Globus pallidus (tissue), 1 donor: ENCODE data around the gene CAPN8.

Experiments
- DNase-seq: peaks from one replicate; pipeline ENCODE4 v3.0.0-alpha.2; 2015; ENCODE audit warnings: low spot score

Gene CAPN8

DNA sequence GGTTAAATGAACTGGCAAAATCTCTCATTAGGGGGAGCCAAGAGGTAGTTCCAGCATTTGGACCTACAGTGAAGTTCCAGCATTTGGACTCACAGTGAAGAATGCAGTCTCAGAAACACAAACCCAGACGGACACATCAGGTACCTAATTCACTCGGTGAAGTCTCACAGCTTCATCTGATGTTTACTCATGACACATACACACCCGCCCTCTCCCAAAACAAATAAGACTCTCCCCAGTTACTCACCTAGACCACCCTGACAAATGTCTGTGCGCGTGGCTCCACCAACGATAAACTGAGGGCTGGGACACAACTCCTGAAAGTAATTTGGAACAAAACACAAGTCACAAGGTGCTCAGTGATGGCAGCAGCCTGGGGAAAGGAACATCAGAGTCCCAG lies 11.4 kb downstream of the CAPN8 start:
- DNase-seq: no peak

DNA sequence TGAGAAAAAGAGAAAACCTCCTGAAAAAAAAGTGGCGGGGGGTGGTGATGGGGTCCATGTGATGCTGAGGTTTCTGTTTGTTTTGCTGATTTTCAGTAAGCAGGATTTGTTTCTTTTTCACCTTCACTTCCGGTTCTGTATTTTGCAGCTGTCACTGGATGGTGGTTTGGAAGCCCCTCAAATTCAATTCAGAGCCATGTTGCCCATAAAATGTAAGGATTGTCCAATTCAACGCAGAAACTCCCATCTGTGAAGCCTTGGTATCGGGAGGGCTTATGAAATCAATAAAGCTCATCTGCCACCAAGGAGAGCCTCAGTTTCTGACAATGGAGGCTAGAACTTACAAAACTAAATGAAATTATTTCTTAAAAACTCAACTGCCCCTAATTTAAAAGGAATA lies 12.1 kb downstream of the CAPN8 start:
- DNase-seq: no peak

DNA sequence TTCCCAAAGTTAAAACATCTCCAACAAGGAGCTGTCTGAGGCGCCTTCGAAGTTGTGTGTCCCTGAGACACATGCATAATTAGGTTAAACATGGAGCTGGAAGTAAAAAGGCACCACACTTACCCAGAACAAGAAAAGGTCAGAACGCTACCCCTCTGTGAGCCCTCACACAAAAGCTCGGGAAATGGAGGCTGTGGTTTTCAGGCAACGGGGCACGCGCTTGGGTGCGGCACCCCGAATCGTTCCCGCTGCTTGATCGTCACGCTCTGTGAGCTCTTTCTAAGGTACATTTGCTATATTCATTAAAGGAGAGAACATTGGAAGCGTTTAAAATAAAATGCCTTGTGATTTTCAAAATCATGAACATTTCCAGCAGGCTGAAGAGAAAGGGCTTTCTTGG lies 12.5 kb downstream of the CAPN8 start:
- peak; percentile 3 for DNase-seq

DNA sequence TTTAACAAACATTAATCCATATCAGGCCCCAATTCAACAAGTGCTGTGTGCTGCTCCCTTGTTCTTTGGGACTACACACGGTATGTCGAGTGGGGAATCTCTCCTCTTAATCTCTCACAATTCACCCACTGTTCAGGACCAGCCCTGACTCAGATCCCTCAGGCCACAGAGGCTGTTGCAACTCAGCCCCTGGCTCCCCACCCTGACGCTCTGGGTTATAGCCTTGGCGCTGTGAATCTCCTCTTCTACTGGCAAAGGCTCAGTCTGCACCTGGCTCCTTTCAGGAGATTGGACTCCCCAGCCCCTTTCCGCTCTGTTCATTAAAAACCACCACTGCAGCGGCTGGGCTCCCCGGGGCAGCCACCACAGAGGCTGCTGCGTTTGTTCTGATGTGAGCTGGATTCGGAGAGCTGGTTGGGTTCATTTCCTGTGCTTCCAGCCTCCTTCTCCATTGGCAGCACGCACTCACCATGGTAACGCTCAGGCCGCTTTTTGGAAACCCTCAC lies 13.0 kb downstream of the CAPN8 start:
- peak; percentile 9 for DNase-seq

DNA sequence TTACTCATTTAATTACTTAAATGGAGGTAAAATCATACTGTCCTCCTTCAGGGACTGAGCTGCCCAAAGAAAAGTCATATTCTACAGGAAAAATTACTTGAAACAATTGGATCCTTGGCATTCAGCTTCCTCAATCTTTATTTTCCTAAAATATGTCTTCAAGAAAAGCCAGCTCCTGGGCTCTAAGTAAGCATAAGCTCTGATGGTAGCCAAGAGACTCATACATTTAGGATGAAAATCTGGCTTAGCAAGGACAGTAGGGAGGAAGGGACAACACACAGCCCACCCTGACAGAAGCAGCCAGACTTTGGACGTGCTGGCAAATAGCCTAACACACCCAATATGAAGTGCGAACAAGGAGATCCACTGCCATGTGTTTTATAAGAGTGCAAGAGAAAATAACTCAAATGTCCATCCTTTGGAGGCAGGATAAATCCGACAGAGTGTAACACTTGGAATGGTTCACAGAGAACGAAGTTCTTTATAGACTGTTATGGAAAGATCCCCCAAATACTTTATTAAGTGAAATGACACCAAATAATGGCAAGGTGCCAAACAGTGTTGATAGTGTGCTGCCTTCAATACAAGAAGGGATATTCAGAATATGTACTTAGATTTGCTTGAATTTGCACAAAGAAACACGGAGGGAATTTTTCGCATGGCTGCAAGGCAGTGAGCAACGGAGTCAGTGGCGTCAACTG lies 14.1 kb downstream of the CAPN8 start:
- DNase-seq: no peak

DNA sequence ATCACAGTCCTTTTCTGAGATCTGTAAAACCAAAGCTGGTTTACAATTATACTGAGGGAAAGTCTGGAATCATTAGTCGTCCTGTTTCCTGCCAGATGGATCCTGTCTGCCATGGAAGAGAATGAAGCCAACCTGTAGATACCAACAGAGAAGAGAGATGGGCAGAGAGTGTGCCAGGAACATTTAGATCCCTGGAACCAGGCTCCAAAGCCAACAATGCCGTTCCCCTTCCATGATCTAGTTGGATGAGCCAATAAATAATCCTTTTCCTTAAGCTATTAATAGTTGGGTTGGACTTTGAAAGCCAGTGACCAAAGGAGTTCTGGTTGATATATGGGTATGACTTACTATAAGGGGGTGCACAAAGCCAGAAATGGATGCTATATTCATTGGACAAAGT lies 15.0 kb downstream of the CAPN8 start:
- DNase-seq: no peak

DNA sequence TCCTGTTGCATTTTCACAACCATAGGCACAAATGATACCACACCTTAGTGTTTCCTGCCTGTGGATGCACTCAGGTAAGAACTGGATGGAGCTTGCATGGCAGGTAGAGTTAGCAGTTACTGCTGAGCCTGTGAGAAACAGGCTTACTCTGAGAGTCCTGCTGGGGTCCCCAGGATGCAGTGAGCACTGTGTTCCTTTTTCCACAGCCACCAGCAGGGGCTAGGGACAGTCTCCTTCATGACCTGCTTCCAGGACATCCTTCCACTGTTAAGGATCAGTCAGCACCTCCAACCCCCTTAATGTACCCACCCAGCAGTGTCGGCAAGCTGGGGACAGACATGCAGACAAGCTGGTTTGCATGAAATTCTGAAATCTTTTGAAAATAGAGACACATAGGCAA lies 16.3 kb downstream of the CAPN8 start:
- no peak for DNase-seq

DNA sequence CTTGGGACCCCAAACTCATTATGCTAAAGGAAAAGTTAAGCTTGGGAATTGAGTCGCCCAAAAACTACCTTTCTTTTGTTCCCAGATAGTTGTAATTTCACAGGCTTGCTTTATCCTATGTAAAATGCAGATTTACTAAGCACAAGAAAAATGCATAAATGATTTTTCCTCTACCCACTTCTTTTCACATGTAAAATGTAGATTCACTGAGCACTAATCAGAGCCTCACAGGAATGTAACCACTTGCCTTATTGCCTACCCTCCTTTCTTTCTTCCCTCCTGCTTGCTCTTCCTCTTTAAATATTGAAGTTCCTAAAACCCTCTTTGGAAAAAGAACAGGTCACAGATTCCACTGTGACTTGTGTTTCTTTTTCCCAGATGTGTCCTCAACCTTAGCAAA lies 18.3 kb downstream of the CAPN8 start:
- no peak for DNase-seq

DNA sequence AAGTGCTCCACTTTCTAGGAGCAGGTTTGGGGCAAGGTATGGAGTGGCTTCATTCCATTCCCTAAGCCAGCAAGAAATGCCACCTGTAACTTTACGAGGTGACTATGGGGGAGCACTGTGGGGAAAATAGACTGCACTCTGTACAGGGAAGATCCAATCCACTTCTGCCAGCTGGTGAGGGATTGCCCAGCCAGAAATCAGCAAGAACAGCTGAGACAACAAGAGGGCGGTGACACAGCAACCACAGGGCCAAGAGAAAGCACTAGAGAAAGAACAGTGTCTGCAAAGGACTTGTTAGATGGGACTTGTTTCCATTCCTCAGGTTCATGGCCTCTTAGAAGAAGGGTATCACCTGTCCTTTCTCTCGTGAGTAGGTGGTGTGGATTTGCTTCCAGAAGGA lies 19.6 kb downstream of the CAPN8 start:
- DNase-seq: no peak

DNA sequence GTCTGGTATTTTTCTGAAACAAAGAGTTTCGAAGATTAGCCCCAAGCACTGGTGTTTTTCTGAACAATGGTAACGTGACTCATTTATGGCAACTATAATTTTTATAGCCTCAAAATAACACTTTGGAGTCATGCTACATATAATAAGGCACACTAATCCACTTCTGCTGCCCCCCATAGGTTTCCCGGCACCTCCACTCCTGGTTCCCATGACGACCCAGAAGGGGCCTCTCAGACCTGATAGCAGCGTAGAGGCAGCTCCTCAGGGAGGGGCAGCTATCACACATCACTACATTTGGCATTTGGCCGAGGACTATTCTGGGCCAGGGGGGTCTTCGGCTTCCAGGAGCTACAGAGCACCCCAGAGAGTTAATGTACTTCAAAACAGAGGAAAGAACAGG lies 23.3 kb downstream of the CAPN8 start:
- DNase-seq: no peak

DNA sequence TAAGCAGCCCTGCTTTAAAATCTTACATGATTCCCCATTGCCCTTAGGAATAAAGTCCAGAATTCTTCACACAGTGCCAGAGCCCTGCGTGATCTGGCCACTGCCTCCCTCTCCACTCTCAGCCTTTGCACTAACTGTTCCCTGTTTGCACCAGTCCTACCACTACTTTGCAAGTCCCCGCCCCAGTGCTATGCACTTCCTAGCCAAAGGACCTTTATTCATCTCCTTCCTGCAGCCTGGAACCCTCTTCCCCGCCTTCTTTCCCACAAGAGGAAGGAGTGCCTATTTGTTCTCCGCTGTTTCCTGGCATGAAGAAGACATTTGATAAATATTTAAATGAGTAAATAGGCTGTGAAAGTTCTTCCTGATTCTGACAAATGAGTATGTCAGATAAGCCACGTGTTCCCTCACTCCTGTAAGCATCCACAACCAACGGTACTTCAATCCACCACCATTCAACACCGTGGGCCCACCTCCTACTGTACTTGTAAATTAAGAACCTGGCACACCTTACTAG lies 23.9 kb downstream of the CAPN8 start:
- DNase-seq: no peak

DNA sequence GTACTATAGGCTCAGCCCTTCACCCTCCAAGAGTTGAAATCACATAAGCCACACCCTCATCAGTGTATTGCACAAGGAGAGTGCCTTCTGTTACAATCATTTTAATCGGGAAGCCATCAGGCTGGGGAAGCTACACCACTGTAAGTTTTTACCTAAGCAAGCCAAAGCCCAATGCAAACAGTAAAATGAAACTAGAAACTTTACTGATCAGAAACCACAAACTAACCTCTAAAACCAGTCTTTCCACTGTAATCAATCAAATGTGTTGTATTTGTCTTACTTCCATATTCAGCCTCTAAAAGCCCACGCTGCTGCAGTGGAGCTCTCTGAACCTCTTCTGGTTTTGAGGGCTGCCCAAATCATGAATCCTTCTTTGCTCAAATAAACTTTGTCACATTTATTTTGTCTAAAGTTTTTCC lies 26.2 kb downstream of the CAPN8 start:
- DNase-seq: no peak

DNA sequence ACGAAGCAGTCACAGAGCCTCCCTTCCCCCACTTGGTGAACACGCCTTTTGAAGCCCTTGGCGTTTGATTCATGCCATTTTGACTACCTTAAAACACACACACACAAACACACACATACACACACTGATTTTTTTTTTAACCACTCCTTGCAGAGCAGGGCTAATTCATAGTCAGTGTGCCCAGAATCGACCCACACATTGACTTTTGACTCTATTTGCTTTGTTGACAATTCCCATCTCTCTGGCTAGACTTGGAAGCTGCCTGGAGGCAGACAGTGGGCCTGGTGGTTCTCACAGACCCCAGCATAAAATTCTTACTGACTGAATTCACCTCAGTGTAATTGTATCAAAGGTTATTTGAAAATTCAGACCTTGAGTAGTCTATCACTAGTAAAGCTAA lies 30.3 kb downstream of the CAPN8 start:
- DNase-seq: no peak

DNA sequence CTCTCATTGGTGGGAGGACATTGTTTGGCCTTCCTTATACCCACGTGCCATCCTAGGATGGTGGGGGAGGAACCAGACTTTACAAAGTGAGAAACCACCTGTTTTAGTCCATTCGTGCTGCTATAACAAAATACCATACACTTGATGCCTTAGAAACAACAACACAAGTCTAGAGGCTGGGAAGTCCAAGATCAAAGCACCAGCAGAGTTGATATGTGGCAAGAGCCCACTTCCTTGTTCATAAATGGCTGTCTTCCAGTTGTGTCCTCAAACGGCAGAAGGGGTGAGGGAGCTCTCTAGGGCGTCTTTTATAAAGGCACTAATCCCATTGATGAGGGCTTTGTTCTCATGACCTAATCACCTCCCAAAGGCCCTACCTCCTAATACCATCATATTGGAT lies 31.1 kb downstream of the CAPN8 start:
- DNase-seq: no peak

DNA sequence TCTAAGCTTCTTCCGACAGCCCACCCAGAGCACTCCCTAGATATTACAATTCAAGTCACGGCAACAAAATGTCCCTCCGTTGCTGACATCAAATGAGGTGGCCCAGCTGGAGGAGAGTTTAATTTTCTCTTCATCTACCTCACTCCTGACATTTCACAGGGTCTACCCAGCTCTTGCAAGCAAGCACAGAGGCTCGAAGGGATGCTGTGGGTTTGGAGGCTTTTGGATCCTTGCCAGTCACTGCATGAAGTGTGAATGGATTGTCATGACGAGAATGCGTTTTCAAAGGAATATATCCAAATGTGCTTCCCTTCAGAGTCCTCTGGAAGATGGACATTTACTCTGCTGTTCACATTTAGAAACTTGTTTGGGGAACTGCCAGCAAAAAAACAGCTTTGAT lies 33.5 kb downstream of the CAPN8 start:
- DNase-seq: no peak

DNA sequence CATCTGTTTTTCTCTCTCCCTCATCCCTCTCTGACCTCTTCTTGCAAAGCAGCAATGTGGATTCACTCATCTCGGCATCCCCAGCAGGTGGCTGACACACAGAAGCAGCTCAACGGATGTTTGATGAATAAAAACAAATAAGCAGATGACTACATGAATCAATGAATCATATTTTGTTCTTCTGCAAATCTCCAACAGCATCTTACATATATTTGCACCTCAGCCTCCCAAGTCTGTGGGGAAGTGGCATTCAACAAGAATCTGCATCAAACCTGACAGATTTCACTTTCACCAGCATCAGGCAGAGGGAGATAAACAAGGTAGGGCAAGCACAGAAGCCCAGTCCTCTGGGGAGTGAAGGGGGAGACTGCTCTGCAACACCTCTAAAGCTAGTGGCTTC lies 34.0 kb downstream of the CAPN8 start:
- DNase-seq: no peak

DNA sequence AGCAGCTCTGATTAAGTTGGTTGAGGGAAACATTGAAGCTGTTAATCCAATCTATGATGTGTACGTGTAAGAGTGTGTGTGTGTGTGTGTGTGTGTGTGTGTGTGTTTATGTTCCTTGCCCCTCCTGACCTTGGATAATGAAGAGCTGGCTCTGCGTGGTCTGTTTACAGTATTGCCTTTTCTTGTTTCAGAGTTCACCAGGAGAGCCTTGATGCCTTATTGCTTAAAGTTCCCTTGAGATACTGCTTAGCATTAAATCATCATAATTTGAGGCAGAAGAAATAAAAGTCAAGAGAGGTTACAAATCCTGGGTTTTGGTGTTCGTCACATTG lies 36.4 kb downstream of the CAPN8 start:
- DNase-seq: no peak

DNA sequence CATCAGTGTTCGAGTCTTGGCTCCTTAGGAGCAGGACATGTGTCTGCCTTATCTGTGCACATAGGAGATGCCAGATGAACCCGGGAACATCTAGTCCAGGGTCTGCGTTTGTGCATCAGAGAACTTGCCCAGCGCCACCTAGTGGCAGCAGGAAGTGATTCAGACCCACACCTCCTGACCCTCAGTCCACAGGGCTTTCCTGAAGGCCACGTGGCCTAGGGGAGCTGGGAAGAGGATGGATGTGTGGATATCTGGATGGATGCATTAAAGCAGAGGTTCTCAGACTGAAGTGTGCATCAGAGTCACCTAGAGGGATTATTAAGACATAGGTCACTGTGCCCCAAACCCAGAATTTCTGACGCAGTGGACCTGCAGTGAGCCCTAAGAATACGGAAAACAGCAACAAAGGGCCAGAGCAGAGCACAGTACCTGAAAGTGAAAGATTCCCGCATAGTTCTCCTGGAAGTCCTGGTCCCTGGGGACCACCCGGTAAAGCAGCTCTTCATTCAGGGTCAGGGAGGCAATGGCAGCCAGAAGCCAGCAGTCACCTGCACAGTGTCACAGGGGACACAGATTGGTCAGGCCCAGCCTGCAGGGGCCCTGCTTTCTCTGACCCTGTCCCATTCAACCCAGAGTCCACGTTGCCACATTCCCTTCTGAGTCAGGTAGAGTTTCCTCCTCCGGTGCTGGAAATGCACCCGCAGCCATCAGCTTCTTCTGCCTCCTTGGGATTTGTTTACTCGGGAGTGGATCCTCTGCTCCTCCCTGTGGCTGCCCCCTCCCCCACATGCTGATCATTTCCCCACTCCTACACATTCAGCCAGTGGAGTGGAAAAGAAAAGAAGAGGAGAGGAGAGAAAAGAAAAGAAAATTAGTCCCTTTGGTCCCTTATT lies 37.0 kb downstream of the CAPN8 start:
- peak; percentile 35 for DNase-seq

DNA sequence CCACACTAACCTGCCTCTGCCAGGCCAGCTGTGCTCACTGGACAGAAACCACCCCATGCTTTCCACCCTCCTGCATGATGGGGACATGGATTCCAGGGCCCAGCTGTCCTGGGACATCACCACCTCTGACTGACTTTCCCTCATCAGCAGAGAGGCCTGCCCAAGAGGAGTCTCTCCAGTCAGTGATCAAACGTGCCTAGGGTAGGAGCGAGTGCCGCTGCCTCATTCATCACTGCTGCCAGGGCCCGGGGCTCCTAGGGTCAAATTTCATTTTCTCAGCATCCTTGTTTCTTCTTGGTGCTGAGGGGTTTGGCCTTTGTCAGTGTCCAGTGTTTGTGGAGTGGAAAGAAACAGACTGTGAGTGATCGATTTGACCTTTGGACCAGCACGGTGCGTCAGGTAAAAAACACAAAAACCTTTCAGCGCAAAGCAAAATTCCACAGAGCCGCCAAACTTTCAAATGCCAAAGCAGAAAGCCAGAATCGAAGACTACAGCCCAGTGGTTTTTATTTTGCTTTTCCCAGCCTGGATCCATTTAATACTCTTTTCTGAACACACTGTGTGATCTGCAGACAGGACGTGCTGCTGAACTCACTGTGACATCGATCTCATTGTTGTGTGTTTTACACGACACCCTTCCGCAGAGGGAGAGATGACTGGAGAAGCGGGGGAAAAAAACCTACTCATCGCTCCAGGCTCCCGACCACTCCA lies 43.2 kb downstream of the CAPN8 start:
- no peak for DNase-seq

DNA sequence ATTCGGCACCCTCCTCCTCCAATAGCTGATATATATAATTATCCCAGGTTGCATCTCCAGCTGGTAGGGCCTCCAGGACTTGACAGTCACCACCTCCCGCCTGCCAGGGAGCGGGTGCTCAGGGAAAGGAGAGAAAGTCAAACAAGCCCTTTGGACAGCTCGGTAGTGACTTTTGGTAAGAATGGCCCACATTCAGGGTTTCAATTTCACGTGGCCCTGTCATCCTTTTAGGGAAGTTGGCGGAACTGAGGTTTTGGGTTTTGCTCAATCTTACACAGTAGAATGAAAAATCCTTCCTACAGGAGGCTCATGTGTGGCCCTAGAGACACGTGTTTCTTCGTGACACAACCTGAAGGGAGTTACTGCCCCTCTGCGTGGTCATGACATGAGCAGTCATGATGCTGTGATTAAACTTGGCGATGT lies 44.2 kb downstream of the CAPN8 start:
- DNase-seq: peak; percentile 29

DNA sequence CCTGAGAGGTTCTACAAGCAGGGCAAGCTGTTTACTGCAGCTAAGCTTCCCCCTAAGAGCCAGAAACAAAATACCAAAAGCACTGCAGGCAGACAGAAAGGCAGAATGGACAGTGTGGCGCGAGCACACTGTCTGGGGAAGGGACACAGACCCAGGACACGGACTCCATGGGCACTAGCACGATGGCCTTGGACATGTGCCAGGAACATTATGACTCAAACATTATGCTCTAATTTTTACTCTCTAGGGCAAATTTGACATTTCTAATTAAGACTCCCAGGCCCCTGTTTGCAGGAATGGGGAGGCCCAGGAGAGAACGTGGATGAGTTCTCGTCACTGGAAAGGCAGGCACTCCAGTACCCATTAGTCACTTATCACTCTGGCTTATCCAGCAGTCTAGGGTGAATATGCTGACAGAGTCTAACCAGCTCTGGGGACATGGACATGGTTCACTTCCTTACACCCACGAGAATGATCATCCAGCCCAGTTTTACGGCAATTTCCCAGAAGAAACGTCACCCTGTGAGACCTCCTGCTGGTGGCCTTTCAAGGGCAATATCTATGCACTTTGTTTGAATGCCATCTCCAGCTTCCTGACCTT lies 45.1 kb downstream of the CAPN8 start:
- no peak for DNase-seq

DNA sequence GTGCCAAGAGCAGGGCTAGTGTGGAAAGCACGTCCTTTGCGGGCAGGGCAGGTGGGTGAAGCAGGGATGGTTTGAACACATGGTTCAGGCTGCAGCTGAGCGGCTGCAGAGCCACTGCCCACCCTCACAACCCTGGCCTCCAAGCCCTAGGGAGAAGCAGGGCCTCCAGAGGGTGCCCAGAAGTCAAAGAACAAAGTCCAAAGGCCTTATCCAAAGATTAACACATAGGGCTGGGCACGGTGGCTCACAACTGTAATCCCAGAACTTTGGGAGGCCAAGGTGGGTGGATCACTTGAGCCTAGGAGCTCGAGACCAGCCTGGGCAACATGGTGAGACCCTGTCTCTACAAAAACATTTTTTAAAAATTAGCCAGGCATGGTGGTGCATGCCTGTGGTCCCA lies 46.8 kb downstream of the CAPN8 start:
- DNase-seq: no peak
